Forelimb muscle (tissue), 1 donor: ENCODE measurements around the gene PRXL2A. TPM values are rescaled to one million over a fixed set of nuclear protein-coding genes. Genes with fewer than 3 reads are reported as not detected.
"Not testable (repeated sequence)": the region's sequence is repeated elsewhere in the genome, so short reads cannot be mapped to it uniquely, and the experiment has no call there.

Experiments used
- DNase-seq: peaks from one replicate; pipeline ENCODE4 v3.0.0-alpha.2; 2013; ENCODE audit warnings: low read depth
- polyA plus RNA-seq: library from polyadenylated mRNA; unstranded; fragments of 120-200 nt; gene quantifications from one replicate; pipeline ENCODE4 v1.2.1, GENCODE V29; 2013; ENCODE audit not compliant: insufficient read length

Gene PRXL2A
- polyA plus RNA-seq: 88.8 TPM

GRCh38 chr10:80408242-80409101 is at the start of gene PRXL2A:
Gene PRXL2A (plus strand): TSS chr10:80408551. CDS start chr10:80420468, 11,917 bp downstream.
- no peak for DNase-seq

GRCh38 chr10:80358925-80359324 is 49.4 kb upstream of the PRXL2A start:
- not testable (repeated sequence) for DNase-seq

DNA sequence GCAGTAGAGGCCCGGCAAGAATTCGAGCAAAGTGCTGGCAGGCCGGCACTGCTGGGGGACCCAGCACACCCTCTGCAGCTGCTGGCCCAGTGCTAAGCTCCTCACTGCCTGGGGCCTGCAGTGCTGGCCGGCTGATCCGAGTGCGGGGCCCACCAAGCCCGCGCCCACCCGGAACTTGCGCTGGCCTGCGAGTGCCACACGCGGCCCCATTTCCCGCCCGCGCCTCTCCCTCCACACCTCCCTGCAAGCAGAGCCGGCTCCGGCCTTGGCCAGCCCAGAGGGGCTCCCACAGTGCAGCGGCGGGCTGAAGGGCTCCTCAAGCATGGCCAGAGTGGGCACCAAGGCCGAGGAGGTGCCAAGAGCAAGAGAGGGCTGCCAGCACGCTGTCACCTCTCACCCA is 48.7 kb upstream of the PRXL2A start:
- DNase-seq: no peak

DNA sequence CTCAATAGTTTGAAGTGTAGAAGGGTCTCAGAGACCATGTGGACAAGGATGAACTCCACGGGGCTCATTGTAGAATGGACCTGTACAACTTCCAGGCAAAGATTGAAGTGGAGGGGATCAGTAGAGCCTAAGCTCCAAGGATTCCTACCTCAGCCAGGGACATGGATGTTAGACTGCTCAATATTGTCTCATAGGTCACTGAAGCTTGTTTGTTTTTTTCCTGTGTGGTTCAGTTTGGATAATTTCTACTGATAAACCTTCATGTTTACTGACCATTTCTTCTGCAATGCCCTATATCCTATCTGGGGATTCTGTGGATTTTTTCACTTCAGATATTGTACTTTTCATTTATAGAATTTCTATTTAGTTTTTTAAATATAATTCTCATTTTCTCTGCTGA is 42.8 kb upstream of the PRXL2A start:
- DNase-seq: no peak

DNA sequence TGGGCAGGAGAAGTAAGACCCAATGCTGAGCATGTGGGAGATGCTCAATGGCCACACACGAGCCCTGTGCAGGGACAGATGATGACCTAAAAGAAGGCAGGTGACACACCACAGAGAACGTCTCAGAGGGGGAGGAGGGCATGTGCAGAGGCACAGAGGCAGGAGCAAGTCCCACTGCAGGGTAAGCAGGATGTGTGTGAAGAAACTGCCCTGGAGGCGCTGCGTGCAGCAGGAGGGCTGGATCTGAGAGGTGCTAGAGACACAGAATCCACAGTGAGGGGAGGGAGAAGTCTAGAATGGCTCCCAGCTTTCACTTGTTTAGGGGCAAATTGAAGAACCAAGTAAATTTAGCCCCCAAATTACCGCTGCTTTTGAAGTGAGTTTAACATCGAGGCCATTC is 36.9 kb upstream of the PRXL2A start:
- no peak for DNase-seq

DNA sequence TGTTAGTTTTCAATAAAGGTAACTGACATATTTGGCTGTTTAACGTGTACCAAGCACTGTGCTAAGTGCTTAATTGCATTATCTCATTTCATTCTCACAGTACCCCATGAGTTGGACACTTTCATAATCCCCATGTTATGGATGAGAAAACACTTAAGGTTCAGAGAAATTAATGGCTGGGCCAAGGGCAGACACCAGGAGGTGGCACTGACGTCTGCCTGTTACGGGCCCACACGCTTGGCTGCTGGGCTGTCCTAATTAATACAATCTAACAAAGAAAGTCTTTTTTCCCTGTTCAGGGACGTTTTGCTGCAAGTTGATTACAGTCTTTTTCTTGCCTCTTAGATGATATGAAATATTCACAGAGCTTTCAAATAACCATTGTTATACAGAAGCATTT is 35.7 kb upstream of the PRXL2A start:
- no peak for DNase-seq

DNA sequence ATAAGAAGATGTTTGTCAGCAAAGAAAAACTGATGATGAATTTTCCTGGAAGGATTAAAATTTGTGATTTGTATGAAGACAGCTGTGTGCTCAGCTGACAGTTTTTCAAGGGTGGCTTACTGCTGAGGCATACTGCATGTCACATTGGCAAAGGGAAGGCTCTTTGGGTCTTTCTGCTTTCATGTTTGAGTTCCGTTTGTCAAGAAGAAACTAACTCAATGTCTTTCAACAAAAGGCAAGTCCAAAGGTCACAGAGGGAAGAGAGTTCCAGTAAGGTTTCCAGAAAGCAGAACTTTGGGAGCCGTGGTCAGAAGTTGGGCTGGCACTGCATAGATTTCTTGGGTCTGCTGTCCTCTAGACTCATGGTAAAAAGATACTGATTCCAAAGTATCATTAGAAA is 34.8 kb upstream of the PRXL2A start:
- no peak for DNase-seq

DNA sequence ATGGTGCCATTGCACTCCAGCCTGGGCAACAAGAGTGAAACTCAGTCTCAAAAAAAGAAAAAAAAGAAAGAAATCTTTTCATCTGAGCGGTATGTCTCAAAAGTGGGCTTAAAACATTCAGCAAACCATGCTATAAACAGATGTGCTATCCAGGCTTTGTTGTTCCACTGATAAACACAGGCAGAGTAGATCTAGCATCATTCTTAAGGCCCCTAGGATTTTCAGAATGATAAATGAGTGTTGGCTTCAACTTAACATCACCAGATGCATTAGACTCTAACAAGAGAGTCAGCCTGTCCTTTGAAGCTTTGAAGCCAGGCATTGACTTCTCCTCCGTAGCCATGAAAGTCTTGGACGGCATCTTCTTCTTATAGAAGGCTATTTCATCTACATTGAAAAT is 28.6 kb upstream of the PRXL2A start:
- no peak for DNase-seq

GRCh38 chr10:80380185-80380584 is 28.2 kb upstream of the PRXL2A start:
- DNase-seq: no peak

GRCh38 chr10:80382989-80383388 is 25.4 kb upstream of the PRXL2A start:
- no peak for DNase-seq

DNA sequence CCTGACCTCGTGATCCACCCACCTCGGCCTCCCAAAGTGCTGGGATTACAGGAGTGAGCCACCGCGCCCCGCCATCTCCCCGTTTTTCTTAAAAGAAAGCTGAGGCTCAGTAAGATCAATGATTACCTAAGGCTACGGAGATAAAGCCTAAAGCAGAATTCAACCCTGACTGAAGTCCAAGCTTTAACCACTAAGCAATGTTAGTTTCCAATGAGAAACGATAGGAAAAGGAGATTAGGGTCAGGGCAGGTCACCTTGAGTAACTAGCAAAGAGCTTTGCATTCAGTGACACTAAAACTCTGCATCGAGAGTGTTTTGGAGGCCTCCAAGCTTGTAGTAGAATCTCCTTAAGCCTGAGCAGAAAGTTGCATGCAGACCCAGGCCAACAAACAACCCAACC is 17.6 kb upstream of the PRXL2A start:
- no peak for DNase-seq

DNA sequence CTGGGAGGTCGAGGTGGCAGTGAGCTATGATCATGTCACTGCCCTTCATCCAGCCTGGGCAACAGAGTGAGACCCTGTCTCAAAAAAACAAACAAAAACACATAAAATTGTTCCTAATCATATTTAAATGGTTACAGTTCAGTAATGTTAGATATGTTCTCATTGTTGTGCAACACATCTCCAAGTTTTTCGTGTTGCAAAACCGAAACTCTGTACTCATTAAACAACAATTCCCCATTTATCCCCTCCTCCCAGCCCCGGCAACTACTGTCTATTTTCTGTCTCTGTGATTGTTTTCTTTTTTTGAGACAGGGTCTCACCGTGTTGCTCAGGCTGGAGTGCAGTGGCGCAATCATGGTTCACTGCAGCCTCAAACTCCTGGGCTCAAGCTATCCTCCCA is 16.1 kb upstream of the PRXL2A start:
- DNase-seq: no peak

DNA sequence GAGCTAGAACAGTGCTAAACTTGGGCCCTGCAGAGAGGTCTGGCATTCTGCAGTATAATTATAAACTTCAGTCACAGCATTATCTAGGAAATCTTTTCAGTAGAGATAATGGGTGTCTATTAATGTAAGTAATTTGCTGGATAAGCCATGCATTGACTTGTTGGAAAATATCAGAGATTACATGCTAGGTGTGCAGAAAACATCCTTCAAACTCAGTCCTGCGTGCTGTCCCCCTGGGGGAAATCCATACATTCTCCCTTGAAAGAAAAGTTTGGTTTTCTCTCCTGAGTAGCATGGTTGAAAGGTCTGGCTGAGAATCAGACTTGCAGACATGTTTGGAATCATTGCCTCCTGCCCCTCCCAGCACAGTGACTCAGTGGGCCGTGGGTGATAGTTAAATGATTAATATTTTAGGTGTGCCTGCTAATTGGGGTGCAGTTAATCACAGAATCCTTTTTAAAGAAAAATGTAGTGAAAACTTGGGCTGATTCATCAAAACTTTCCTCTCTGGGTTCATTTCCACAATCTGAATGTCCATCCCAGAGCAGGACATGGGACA is 13.9 kb upstream of the PRXL2A start:
- no peak for DNase-seq

- DNase-seq: no peak
Observed at GRCh38 chr10:80397014-80397413, 11.3 kb upstream of the PRXL2A start.

DNA sequence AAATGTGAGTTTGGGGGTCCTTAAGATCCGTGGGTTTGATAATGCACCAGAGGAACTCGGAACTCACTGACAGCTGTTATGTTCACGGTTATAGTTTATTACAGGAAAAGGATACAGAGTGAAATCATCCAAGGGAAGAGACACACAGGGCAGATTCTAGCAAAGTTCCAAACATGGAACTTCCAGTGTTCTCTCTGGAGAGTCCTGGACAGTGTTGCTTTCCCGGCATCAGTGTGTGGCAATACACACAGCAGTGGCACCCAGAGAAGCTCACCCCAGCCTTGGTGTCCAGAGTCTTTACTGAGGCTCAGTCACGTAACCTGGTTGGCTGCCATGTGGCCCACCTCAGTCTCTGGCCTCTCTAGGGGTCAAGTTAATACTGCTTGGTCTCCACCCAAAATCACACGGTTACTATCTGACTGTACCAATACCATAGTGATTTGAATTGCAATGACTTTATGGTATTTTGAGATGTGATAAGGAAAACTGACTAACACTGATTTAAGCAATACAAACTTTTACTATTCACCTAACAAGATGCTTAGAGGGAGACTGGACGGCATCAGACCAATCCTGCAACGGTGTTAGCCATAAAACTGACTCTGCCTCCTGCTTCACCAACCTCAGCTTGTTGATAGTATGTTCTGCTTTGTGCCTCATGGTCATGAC is 8.1 kb upstream of the PRXL2A start:
- no peak for DNase-seq

DNA sequence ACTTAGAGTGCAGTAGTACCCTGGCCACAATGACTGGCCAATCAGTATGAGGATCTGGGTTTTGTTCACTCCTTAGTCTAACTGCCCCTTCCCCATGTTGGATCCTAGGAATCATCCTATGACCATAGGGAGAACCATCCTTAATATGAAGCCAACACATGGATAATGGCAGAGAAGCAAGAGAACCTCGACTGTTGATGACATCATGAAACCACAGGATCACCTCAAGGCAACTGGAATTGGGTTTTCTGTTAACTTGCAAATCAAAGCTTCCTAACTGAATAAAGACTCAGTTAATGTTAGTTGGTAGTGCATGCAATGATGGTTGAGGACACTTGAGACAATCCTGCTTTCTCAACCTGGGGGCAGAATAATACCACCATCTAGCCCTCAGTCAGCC is 3.3 kb upstream of the PRXL2A start:
- DNase-seq: no peak

- DNase-seq: no peak
Observed at GRCh38 chr10:80405626-80406025, 2.7 kb upstream of the PRXL2A start.

DNA sequence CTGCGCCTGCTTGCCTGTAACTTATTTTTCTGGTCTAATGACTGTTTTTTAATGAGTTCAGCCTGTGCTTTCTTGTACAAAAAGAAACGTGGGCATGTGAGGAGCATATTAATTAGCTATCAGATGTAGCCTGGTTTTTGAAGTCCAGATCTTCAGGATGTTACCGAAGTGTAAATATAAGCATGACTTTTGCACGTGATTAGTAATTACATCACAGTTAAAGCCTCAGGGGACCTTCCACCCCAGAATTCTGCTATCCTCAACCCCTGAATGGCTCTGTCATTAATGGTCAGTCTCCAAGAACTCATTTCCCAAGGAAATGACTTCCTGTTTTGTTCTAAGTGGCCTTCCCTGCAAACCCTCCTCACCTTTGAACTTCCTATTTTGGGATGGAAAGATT is 2.1 kb upstream of the PRXL2A start:
- no peak for DNase-seq

DNA sequence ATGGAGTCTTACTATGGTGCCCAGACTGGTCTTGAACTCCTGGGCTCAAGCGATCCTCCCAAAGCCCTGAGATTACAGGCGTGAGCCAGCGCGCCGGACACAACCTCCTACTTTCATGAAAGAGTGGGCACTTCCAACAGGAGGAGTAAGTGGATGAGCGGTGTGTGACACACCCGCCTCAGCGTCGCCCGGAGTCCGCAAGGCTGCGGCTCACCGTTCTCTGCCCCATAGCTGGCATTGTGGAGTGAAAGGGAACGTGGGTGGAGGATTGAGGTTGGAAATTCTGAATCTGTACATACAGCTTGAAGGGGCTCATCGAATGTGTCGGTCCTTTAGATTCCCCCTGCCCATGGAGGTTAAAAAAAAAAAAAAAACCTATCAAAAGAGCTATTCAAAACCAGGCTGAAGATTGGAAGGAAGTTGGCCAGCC is 524 bp upstream of the PRXL2A start:
- no peak for DNase-seq

- no peak for DNase-seq
Observed at GRCh38 chr10:80409121-80409520, 770 bp downstream of the PRXL2A start.

- DNase-seq: no peak
Observed at GRCh38 chr10:80410122-80410521, 1.8 kb downstream of the PRXL2A start.

DNA sequence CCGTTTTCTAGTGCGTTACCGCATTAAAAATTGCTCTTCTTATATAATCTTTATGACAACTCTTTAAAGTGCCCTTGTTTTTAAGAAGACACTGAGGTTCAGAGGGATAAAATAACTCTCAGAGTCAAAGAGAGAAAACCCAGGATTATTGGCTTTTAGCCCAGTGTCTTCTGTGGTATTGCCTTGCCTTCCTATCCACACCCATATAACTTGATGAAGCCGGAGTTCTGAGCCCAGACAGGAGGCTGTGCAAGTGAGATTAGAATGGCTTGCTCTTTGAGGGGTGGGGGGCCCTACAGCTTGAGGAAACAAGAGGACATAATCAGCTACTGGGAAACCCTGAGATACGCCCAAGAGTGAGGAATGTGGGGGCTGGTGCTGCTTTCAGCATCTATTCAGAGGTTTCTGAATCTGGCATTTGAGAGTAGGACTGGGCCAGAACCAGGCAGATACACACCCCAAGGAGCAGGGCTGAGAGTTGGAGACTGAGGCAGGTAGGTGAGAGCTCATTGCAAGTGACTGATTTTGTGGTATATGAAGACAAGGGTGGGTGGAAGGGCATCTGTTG is 2.3 kb downstream of the PRXL2A start:
- no peak for DNase-seq

DNA sequence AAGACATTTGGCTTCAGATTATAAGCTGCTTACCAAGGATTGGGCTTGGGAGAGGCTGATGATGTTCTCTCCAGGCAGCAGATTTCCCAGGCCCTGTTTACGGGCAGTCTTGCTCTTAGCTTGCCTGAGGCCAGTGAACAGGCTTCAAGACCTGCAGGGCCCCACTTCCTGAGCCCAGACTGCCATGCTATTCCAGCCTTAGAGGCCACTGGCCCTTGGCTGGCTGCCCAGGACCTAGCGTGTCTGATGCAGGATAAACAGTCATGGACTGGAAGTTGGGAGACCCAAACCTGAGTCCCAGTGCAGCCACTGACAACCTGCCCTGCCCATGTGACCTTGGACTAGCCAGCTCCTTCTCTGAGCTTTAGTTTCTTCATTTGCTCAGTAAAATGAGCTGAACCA is 2.9 kb downstream of the PRXL2A start:
- DNase-seq: no peak
